HG03159 (cell line): ENCODE data around the gene SULF2.
"Not testable (repeated sequence)": the region's sequence is repeated elsewhere in the genome, so short reads cannot be mapped to it uniquely, and the experiment has no call there.

Experiments
- ATAC-seq: cut with Tn5 transposase; IDR thresholded peaks from one replicate; pipeline ENCODE4 v1.9.1; 2021; ENCODE audit warnings: mild to moderate bottlenecking, moderate library complexity; ENCODE audit not compliant: unreplicated experiment

Gene SULF2

DNA sequence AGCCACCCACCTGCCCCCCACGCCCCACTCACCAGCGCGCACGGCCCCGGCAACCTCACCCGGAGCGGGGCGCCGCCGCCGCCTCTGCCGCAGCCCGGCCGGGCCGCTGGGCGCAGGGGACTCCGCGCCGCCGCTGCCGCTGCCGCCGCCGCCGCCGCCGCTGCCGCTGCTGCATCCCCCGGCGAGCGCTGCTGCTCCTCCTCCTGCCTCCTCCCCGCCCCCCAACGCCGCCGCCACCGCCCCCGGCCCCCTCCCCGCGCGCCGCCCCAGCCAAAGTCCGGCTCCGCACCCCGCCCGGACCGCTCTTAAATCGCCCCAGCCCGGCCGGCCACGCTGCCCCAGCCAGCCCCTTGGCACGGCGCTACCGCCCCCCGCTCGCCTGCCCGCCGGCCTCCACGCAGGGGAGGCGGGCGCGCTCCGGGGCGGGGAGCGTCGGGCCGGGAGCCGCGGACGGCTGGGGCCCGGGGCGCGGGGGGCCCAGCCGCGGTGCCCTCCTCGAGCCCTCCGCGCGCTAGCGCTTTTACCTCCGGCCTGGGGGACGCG is at the start of gene SULF2:
Gene SULF2 (minus strand): TSS at position 171 of the 543 bp plus-strand sequence. CDS start 28,118 bp downstream, outside the sequence.
- no peak for ATAC-seq

DNA sequence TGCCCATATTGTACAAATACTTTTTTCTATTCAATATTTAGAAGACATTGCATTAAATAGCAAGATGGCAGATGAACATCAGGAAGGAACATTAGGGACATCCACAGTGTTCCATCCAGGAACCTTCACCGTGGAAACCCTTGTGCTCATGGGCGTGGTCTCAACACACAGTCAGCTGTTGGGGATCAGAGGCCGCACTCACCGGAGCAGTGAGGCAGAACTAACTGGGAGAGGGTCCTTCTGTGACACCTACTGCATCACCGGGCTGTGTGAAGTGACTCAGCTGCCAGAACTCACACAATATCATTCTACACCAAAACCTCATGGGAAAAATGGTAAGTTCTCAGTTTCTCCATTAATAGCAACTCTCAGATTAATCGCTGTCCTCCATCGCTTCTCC is 46.4 kb upstream of the SULF2 start:
- ATAC-seq: not testable (repeated sequence)

DNA sequence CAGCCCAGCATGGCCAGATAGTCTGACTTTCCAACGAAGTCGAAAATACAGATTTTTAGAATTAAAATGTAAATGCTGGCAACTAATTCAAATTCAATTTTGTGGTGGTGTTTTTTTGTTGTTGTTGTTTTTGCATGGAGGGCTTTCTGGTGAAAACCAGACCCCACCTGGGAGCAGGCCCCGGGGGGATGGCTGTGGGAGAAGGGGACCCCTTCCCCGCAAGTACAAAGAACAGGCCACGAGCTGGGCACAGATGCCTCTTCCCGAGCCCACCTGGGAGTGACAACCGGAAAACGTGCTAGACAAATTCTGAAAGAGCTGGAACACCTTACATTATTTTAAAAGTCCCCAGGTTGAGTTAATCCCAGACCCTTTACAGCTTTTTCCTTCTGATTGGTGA is 41.4 kb upstream of the SULF2 start:
- ATAC-seq: not testable (repeated sequence)

DNA sequence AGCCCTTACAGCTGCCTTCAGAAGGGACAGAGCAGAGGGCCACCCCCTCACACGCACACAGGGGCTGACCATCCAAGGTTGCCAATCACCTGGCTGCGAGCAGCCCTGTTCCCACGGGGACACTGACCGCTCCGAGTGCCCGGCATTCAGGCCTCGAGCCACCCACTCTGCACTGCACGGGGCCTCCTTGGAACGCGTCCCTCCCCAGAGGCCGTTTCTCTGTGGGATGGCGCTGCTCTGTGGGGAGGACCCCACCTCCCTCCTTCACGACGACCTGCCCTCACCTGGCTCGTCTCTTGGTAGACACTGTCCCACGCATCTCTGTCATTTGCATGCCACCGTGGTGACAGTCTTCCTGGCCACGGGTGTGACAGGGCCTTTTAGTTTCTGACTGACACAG is 40.7 kb upstream of the SULF2 start:
- ATAC-seq: not testable (repeated sequence)

DNA sequence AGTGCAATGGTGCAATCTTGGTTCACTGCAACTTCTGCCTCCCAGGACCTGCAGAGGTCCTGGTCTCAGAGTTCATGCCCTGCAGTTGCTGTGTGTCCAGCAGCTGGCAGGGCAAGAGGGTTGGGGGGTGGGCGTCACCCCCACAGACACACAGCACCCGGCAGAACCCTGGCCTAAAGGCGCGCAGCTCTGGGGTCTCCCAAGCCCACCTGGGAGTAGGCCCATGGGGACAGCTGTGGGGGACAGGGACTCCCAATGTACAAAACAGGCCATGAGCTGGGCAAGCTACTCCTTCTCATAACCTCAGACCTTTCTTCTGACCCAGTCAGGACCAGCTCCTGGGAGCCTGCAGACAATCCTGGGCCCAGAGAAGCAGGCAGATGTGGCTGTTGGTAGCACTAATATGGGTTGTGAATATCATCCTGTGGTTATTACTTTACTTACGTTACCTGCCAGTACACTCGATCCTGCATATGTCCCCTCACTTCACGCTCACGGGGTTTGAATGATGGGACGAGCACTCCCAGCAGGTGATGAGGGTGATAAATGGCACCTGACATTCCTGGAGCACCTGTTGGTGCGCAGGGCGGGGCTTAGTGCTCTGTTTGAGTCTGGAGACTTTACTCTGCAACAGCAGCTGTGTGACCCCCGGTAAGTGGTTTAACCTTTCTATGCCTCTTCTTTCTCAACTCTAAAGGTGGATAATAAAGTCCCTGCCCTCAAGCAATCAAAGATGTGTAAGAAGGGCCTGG is 39.9 kb upstream of the SULF2 start:
- ATAC-seq: no peak

DNA sequence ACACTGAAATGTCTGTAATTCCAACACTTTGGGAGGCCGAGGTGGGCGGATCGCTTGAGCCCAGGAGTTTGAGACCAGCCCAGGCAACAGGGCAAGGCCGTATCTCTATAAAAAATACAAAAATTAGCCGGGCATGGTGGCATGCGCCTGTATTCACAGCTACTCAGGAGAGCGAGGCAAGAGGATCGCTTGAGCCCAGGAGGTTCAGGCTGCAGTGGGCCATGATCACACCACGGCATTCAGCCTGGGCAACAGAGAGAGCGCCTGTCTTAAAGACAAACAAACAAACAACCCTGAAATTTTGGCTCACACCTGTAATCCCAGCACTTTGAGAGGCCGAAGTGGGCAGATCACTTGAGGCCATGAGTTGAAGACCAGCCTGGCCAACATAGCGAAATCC is 38.7 kb upstream of the SULF2 start:
- not testable (repeated sequence) for ATAC-seq

DNA sequence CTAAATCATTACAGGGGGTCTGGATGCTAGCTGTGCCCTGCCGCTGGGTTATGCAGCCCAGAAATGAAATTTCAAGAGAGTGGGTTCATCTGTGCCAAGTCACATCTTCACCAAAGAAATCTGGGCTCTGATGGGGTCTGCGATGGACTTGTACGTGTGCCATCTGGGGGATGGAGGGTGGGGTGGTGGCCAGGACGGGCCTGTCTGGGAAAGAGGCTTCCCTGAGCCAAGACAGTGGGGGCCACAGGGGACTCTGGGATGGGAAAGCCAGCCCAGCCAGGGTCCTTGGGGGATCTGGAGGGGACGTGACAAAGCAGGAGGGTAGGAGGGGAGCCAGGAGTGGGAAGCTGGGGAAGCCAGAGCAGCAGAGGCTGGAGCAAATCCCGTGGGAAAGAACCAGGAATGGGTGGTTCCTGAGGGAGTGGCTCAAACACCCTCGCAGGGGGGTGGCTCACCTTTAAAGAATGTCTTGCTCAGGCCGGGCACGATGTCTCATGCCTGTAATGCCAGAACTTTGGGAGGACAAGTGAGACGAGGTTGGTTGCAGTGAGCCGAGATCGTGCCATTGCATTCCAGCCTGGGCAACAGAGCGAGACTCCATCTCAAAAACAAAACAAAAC is 36.3 kb upstream of the SULF2 start:
- ATAC-seq: no peak

DNA sequence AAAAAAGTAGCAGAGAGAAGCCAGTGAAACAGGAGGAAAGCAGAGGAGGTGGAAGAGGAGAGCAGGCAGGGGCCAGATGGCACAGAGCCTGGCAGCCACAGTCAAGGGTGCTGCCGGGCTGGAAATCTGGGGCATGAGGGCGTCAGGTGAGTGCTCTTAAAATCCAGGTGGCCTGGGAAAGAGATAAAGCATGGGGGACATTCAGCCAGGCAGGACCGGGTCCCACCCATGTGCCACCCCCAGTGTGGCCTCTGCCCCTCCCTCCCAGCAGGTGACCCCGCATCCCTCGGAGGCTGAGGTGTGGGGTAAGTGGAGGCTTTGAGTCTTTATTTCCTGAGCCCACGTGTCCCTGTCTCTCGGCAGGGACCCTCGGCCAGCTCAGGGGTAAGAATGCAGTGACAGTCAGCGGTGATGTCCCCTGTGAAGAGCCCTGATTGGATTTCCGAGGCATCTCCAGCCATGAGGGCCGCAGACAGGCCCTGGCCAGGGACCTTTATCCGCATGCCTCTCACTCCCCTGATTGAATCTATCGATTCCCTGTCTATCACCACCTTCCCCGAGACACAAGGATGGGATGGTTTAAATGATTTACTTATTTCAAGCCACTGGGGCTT is 33.8 kb upstream of the SULF2 start:
- ATAC-seq: no peak

DNA sequence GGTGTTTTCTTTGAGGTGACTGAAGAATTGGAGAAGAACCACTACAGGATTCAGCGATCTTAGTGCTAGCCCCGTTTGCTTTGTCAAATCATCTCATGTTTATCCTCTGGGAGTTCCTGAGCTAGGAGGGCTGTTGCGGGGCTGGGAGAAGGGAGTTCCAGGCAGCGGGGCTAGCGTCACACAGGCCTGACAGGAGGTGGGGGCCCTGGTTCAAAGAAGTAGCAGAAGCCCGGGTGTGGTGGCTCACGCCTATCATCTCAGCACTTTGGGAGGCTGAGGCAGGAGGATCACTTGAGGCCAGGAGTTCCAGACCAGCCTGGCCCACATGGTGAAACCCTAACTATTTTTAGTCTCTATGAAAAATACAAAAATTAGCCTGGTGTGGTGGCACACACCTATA is 33.2 kb upstream of the SULF2 start:
- ATAC-seq: no peak

DNA sequence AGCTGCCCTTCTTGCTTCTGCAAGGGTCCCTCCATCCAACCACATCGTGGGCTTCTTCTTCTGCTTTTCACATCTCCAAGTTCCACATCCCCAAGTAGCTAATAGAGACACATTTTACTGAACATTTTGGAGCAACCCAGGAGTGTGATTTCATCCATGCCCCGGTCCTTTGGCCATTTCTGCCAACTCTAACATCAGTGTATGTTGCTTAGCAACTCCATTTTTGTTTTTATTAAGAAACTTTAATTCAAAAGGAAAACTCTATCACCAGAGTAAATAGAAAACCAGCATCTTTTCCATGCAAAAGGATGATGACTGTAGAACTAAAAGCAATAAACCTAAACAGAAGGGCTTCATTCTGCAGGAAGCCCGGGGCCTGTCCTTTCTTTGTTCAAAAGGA is 32.7 kb upstream of the SULF2 start:
- ATAC-seq: no peak

DNA sequence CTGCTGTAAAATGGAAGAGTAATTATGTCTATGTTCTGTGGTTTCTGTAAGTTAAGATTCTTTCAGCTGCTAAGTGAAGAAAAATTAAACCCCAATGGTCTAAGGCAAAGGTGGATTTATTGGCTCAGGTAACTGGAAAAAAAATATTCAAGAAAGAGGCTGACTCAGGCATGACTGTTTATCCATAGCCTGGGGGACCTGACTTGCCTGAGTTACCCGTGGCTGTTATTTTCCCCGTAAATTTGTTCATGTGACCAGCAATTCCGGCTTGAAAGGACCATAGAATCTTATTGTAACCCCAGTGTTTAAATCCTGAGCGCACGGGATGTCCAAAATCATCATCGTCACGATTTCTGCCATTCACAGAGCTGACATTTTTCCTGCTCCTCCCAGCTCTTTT is 32.3 kb upstream of the SULF2 start:
- no peak for ATAC-seq

DNA sequence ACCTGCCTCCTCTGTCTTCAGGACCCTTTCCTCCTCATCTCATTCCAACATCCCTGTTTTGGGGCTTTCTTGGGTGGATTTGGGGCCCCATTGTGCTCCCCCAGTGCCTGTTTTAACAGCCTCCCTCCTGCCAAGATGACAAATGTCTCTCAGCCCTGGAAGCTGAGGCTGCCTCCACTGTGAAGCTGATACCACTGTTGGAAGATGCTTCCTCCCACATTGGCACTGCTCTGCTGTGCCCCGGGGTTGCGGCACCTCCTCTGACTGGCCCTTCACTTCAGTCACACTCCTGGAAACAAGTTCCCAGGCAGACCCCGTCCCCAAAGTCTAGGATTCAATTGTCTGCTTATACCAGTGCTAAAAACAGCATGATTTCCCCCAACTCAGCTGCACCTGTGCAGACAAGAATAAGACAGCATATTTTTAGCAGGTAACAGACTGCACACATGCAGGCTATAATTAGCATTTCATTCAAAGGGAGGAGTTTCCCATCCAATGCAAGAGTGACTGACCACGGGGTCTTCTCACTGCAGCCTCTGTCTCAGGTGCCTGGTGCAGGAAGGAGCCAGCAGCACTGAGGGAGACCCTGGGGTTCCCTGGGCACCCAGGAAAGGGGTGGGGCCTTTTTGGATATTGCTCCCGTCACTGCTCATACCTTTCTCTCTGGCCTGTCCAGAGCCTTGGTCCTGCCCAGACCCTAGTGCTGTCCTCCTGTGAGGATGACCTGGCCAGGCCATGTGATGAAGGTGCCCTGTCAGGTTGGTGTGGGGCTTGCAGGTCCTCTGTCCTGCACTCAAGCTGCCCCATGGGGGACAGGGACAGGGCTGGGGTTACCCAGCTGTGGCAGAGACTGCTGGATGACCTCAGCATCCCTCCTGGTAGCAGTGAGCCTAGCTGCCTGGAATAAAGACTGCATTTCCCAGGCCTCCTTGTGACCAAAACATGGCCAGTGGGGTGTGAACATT is 31.5 kb upstream of the SULF2 start:
- no peak for ATAC-seq

DNA sequence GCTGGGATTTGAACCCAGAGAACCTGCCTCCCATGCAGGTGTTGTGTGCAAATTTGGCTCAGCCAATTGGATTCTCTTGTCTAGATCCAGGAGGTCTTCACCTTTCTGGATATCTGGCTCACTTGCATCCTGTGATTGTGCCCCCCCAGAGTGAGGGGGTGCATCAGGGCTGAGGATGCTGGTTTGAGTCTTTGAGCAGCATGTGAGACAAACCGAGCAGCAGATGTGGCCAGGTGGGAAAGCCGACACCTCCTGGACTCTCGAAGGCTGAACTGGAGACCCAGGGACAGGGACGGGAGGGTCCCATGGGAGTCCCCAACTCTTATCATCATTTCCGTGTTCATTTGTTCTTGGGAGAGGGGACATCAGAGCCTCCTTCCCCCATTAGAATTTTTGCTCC is 30.6 kb upstream of the SULF2 start:
- ATAC-seq: no peak

DNA sequence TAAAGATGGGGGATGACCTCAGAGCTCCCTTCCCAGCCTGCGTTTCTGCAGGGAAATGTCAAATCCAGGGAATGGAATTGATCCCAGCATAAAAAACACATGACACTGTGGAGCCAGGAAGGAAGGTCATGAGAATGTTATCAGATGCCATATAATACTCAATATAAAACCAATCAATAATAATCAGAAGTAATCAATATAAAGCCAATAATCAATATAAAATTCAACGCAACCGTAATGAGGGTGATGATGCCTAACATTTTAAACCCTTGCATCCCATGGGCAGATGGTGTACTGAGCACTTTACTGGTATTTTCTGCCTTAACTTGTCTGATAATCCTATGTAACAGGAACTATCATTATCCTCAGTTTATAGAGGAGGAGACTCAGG is 30.1 kb upstream of the SULF2 start:
- no peak for ATAC-seq

DNA sequence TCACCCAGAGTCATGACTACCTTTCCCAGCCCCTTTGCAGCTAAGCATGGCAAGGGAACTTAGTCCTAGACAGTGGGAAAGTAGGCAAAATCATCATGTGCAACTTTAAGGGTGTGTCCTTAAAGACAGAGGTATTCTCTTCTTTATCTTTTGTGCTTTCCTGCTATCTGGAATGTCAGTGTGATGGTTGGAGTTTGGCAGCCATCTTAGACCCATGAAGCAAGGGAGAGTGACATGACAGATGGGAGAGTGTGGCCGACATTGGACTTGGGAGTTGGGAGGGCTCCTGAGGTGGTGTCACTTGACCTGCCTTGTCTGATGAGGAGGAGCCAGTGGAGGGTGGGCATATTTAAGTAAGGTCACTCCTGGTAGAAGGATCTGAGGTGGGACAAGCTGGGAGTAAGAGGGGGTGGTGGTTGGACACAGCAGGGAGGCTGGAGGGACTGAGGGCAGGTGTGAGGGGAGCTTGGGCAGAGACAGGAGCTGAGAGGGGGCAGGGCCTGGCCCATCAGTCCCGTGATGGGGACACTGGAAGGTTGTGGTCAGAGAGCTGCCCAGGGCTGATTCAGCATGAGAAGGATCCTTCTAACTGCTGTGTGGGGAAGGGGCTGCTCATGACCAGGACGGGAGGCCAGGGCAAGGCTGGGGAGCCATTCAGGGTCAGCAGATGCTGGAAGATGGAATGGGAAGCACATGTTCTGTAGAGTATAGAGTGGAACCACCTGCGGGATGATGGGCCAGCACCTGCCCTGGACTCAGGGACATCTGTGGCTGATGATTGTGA is 29.5 kb upstream of the SULF2 start:
- ATAC-seq: no peak

DNA sequence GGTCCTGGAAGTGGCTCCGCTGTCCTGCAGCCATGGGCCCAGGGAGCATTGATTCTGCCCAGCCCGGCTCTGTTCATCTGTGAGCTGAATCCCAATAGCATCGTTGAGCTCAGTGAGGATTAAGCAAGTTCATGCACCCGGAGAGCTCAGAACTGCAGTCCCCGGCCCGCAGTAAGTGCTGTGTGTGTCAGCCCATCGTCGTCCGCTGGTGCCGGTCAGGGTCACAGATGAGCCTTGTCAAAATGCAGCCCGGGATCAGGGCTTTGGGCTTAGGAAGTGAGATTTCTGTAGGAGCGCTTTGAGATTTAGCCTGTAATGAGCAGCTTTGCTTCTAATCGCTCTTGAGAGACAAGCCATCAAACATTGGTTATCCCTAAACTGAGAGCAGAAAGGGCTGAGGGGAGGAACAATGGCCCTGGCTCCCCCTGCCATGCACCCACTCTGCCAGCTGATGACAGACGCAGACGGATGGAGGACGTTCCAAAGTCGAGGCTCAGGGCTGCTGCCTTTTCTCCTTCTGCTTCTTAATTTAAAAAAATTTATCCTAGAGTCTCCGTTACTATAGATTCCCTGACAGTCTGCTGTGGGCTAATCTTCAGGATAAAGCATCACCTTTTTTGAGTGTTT is 25.6 kb upstream of the SULF2 start:
- no peak for ATAC-seq

DNA sequence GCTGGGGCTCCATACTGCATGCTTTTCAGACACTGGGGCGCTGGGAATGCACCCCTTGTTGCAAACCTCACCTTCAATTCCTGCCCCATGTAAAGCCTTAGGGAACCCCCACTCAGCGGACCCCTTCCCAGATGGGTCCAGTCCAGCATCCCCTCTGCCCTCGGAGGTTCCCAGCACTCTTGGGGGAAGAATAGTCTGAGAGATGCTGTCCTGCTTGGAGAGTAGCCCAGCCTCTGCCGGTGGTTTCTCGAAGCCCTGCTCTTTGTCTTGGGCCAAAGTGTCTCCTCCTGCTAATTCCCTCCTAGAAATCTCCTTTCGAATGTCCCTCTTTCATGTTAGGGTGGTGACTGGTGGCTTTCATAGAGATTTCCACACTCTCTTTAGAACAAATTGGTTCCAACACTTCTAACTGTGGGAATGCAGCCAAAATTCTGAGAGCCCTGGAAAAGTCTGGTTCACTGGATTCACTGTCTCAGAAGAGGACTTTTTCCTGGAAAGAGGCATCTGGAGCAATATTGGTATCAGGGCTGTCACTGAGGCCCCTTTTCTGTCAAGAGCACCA is 24.9 kb upstream of the SULF2 start:
- no peak for ATAC-seq

DNA sequence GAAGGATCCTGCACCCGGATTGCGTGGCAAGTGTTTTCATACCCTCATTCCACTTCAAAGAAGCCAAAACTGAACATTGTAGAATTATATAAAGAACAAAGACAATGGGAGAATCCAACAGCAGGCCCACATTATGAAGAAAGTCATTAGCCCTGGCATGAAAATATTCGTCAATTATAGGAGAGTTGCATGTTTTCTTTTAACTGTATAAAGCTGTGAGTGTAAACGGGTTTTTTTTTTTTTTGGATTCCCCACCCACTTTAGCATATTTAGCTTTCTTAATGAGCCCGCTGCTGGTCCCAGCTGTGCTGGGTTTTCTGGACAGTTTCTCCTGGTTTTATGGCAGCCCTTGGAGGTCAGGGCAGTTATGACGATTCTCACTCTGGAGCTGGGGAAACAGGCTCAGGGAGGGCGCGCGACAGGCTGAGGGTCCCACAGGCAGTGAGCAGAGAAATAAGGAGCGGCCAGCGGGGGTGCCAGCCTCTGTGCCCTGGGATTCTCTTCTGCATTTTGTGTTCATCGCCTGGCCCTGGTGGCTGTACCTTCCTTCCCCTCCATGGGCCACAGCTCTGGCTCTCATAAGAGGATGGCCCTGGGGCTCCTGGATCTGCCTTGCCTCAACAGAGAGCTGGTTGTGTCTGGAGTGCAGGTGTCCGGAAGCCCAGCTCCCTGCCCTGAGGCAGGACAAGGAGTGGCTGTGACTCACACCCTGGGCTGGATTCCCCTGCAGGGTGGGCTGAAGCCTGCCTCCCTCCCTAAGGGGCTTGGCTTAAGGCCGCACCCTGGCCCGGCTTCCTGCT is 24.1 kb upstream of the SULF2 start:
- ATAC-seq: no peak
